Measurements from ENCODE around the gene CEL.

Gene CEL

GRCh38 chr9:133117271-133118178, 55.7 kb downstream of the CEL start:
- peak; percentile 94 for DNase-seq (ENCODE audit: low spot score)

- DNase-seq (ENCODE audit: low spot score), result no peak
Observed at GRCh38 chr9:133118179-133118520, 56.4 kb downstream of the CEL start.

GRCh38 chr9:133118568-133118967, 56.8 kb downstream of the CEL start:
- no peak for DNase-seq (ENCODE audit: low spot score)

GRCh38 chr9:133119103-133119845, 57.5 kb downstream of the CEL start:
- DNase-seq (ENCODE audit: low spot score), result peak; percentile 93

GRCh38 chr9:133119846-133120500, 58.2 kb downstream of the CEL start:
- DNase-seq (ENCODE audit: low spot score), result no peak

- no peak for DNase-seq (ENCODE audit: low spot score)
Observed at GRCh38 chr9:133120501-133121197, 58.9 kb downstream of the CEL start.
